Measurements from ENCODE around the gene SLC6A6.

GRCh38 chr3:14359348-14359747, 43.1 kb upstream of the SLC6A6 start:
- TF ChIP-seq POLR2AphosphoS5 (IDR thresholded peaks at IDR 0.05) (no peak), CTCF (IDR thresholded peaks at IDR 0.05) (no peak)

Measured in breast epithelium (tissue), 3 donors.